PFSK-1 (cell line): Measurements from ENCODE around the gene SNX24.

Experiments used
- POLR2AphosphoS5 ChIP-seq: IDR thresholded peaks from 2 replicates; pipeline ENCODE4 v1.6.1; 2012; ENCODE audit warnings: low read depth, mild to moderate bottlenecking, control low read depth, low read length, moderate library complexity
- SIN3A ChIP-seq: IDR thresholded peaks from 2 replicates; pipeline ENCODE4 v1.6.1; 2012; ENCODE audit warnings: mild to moderate bottlenecking, low read length, moderate library complexity, borderline replicate concordance; ENCODE audit not compliant: insufficient read depth
- TAF1 ChIP-seq: IDR thresholded peaks from 2 replicates; pipeline ENCODE4 v1.6.1; 2012; ENCODE audit warnings: low read length, control low read depth, borderline replicate concordance; ENCODE audit not compliant: insufficient read depth
- TF ChIP-seq, protein P1 (sequence below), 2 experiments: IDR thresholded peaks; 2 replicates each; pipeline versions ENCODE4 v1.6.1 to v1.8.0; 2011 to 2012; ENCODE audit warnings: low read depth in 2 of 2, low read length in 2 of 2, control low read depth in 1 of 2, inconsistent platforms in 1 of 2, mild to moderate bottlenecking in 1 of 2, moderate library complexity in 1 of 2; ENCODE audit not compliant: insufficient read depth in 1 of 2

DNA sequence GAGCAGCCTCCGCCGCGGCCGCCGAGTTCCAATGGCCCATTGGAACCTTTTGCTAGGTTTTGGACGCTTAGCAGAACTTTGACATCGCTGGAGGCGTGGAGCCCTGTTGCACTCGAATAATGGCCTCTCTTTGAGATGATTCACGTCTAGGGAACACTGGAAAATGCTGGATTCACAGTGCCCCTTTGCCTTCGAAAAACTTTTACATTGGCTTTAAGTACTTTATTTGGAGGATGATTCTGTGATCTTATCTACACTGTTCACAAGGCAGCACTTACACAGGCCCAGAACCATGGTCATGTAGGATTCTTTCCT is 191.6 kb downstream of the SNX24 start:
- TF ChIP-seq, protein P1, sequence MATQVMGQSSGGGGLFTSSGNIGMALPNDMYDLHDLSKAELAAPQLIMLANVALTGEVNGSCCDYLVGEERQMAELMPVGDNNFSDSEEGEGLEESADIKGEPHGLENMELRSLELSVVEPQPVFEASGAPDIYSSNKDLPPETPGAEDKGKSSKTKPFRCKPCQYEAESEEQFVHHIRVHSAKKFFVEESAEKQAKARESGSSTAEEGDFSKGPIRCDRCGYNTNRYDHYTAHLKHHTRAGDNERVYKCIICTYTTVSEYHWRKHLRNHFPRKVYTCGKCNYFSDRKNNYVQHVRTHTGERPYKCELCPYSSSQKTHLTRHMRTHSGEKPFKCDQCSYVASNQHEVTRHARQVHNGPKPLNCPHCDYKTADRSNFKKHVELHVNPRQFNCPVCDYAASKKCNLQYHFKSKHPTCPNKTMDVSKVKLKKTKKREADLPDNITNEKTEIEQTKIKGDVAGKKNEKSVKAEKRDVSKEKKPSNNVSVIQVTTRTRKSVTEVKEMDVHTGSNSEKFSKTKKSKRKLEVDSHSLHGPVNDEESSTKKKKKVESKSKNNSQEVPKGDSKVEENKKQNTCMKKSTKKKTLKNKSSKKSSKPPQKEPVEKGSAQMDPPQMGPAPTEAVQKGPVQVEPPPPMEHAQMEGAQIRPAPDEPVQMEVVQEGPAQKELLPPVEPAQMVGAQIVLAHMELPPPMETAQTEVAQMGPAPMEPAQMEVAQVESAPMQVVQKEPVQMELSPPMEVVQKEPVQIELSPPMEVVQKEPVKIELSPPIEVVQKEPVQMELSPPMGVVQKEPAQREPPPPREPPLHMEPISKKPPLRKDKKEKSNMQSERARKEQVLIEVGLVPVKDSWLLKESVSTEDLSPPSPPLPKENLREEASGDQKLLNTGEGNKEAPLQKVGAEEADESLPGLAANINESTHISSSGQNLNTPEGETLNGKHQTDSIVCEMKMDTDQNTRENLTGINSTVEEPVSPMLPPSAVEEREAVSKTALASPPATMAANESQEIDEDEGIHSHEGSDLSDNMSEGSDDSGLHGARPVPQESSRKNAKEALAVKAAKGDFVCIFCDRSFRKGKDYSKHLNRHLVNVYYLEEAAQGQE (IDR thresholded peaks at IDR 0.05; ENCODE audit: insufficient read depth in 1 of 2, low read depth in 2 of 2, low read length in 2 of 2), result no peak
- TF ChIP-seq SIN3A (no peak), POLR2AphosphoS5 (no peak), TAF1 (no peak)
